Thoracic aorta (tissue), 2 donors: ENCODE results near the gene SLC38A7. TPM values are rescaled to one million over a fixed set of nuclear protein-coding genes. Genes with fewer than 3 reads are reported as not detected.

Experiments
- ATAC-seq: fragments of 150-250 bp; one replicate; pipeline ENCODE4 v1.8.0; 2017; ENCODE audit warnings: low read depth; ENCODE audit not compliant: insufficient number of reproducible peaks, low FRiP score
- DNase-seq: peaks from one replicate; pipeline ENCODE4 v3.0.0-alpha.2; 2020; ENCODE audit warnings: low spot score
- H3K27ac ChIP-seq, 2 donors: fragments of 200-600 bp; sonication (generic); 1 replicate in 1 of 2; 2 replicates in 1 of 2; pipeline ENCODE4 v1.5.1; 2016; ENCODE audit warnings: mild to moderate bottlenecking in 2 of 2, moderate library complexity in 2 of 2
- H3K27me3 ChIP-seq: fragments of 200-600 bp; sonication (generic); replicated peaks from 2 replicates; pipeline ENCODE4 v1.6.0; 2016; ENCODE audit warnings: mild to moderate bottlenecking; ENCODE audit not compliant: insufficient read depth
- H3K36me3 ChIP-seq: fragments of 200-600 bp; sonication (generic); one replicate; pipeline ENCODE4 v1.5.1; 2016
- H3K4me1 ChIP-seq, 2 donors: fragments of 200-600 bp; sonication (generic); 1 replicate in 1 of 2; 2 replicates in 1 of 2; pipeline versions ENCODE4 v1.5.1 to v1.6.0; 2016; ENCODE audit warnings: low read depth in 2 of 2, mild to moderate bottlenecking in 1 of 2; ENCODE audit not compliant: control insufficient read depth in 1 of 2
- H3K4me3 ChIP-seq: fragments of 200-600 bp; sonication (generic); 2 replicates; pipeline ENCODE4 v1.5.1; 2016; ENCODE audit warnings: mild to moderate bottlenecking
- H3K9me3 ChIP-seq: fragments of 200-600 bp; sonication (generic); 2 replicates; pipeline ENCODE4 v1.5.1; 2016
- total RNA-seq, 2 donors: library from RNA; depleted of rRNA; stranded (reverse); fragments of >200 nt; gene quantifications; one replicate each; pipeline versions ENCODE4 v1.1.0 to v1.2.3, GENCODE V29; 2016
- TF ChIP-seq, protein P1 (sequence below): fragments of 200-600 bp; sonication (generic); IDR thresholded peaks from one replicate; pipeline ENCODE4 v1.5.1; 2019; ENCODE audit warnings: antibody characterized with exemption

SLC38A7 gene
- total RNA-seq, 2 donors from 2014 or later: 12.0 to 19.5 TPM

DNA sequence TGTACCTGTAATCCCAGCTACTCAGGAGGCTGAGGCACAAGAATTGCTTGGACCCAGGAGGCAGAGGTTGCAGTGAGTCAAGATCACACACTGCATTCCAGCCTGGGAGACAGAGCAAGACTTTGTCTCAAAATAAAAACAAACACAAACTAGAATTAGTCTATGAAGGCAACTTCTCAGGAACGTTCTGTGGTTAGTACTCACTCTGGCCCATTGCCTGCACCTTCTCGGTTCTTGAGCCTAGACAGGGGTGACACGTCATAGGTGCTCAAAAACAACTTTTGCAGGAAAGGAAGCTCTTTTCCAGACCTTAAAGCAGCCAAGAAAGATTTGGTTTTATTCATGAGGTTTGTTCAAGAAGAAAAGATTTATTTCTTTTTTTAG is 32.6 kb downstream of the SLC38A7 start:
- no peak for ATAC-seq
- TF ChIP-seq, protein P1, sequence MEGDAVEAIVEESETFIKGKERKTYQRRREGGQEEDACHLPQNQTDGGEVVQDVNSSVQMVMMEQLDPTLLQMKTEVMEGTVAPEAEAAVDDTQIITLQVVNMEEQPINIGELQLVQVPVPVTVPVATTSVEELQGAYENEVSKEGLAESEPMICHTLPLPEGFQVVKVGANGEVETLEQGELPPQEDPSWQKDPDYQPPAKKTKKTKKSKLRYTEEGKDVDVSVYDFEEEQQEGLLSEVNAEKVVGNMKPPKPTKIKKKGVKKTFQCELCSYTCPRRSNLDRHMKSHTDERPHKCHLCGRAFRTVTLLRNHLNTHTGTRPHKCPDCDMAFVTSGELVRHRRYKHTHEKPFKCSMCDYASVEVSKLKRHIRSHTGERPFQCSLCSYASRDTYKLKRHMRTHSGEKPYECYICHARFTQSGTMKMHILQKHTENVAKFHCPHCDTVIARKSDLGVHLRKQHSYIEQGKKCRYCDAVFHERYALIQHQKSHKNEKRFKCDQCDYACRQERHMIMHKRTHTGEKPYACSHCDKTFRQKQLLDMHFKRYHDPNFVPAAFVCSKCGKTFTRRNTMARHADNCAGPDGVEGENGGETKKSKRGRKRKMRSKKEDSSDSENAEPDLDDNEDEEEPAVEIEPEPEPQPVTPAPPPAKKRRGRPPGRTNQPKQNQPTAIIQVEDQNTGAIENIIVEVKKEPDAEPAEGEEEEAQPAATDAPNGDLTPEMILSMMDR: no peak
- no peaks in the 10 kb centered on the region for H3K4me1 ChIP-seq

DNA sequence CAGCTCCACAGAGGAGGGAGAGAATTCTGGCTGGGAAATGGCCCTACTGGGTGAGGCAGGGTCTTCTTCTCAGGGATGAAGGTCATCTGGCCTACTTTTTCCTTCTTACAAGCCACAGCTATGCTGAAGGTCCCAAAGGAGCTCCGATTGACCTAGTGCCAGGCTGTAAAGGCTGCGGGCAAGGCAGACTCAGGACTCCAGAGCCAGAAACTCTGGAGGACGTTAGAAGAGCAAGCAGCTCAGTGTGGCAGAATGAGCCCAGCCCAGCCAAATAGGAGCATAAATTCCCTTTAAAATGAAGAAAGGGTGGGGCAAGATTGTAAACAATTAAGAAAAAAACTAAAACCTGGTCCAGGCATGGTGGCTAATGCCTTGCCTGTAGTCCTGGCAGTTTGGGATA is 34.9 kb downstream of the SLC38A7 start:
- DNase-seq (no peak), ATAC-seq (no peak)
- Histone ChIP-seq H3K9me3 (no peaks in the 10 kb centered on the region), H3K4me3 (no peak overlapping the region), H3K4me1 (no peaks in the 10 kb centered on the region), H3K27ac (no peak overlapping the region), H3K27me3 (no peaks in the 10 kb centered on the region), H3K36me3 (no peaks in the 10 kb centered on the region)
- TF ChIP-seq, protein P1: no peak

More for the DNA sequence above, 32.6 kb downstream of the SLC38A7 start:
- Histone ChIP-seq H3K4me3 (no peak overlapping the region), H3K27ac (no peak overlapping the region), H3K9me3 (no peaks in the 10 kb centered on the region), H3K27me3 (no peaks in the 10 kb centered on the region), H3K36me3 (no peaks in the 10 kb centered on the region)
- no peak for DNase-seq

DNA sequence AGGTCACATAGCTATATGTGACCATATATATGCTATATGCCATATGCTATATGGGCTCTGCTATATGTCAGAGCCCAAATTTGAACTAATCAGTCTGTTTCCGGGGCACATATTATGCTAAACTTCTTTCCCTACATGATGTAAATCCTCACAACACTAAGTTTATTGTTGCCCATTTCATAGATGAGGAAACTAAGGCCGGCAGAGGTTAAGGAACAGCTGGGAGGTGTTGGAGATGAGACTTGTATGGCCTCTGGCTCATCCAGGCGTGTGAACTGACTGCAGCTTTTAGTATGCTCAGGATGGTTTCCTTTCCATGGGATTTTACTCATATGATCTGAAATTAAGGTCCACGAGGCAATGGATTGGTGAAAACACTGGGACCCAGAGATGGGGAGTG is 37.5 kb downstream of the SLC38A7 start:
- no peak overlapping the region for H3K27ac ChIP-seq
- ATAC-seq (no peak), DNase-seq (no peak)
- H3K27me3 ChIP-seq: no peaks in the 10 kb centered on the region
- H3K9me3 ChIP-seq: no peaks in the 10 kb centered on the region
- TF ChIP-seq, protein P1: no peak
- H3K36me3 ChIP-seq: no peaks in the 10 kb centered on the region
- H3K4me3 ChIP-seq: no peak overlapping the region
- no peaks in the 10 kb centered on the region for H3K4me1 ChIP-seq

DNA sequence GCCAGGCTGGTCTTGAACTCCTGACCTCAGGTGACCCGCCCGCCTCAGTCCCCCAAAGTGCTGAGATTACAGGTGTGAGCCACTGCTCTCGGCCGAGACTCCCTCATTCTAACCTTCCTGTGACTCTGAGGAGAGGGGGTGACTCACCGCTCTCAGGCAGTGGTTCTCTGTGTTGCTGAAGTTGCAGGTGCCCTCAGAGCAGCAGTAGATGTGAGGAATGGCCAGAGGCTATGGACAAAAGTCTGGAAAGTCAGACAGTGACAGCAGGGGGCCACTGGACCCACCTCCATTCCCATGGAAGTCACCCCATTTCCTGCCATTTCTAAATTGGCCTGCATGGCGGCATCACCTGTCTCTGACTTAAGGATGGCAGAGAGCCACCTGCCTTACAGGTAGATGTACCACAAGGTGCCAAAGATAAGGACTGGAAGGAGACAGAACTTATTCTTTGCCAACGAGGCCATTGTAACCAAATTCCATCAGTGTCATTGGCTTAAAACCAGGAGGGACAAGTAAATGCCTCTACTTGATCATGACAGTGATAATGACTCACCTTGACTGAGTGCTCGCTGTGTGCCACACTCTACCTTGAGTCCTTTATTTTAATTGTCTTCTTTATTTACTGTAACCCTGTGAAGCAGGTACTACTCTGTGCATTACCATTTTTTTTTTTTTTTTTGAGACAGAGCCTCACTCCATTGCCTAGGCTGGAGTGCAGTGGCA is 39.6 kb downstream of the SLC38A7 start:
- Histone ChIP-seq H3K27me3 (no peaks in the 10 kb centered on the region), H3K36me3 (no peaks in the 10 kb centered on the region), H3K9me3 (no peaks in the 10 kb centered on the region), H3K4me1 (no peaks in the 10 kb centered on the region), H3K27ac (no peak overlapping the region), H3K4me3 (no peak overlapping the region)
- DNase-seq (no peak), ATAC-seq (no peak)
- TF ChIP-seq, protein P1: no peak

DNA sequence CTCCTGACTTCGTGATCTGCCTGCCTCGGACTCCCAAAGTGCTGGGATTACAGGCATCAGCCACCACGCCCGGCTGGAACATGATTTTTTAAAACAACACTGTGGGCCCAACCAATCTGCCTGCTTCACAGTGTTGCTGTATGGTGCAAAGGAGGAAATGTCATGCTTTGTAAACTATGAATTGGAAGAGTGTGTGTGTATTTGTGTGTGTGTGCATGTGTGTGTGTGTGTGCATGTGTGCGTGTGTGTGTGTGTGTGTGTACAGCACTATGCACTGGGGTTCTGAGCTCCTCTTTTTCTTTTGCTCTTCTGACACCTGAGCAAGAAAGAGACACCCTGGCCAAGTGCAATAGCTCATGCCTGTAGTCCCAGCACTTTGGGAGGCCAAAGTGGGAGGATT is 40.5 kb downstream of the SLC38A7 start:
- Histone ChIP-seq H3K4me3 (no peak overlapping the region), H3K4me1 (no peaks in the 10 kb centered on the region), H3K9me3 (no peaks in the 10 kb centered on the region), H3K27ac (no peak overlapping the region), H3K36me3 (no peaks in the 10 kb centered on the region), H3K27me3 (no peaks in the 10 kb centered on the region)
- no peak for DNase-seq
- ATAC-seq: no peak
- TF ChIP-seq, protein P1: no peak
